HEK293 (cell line): ENCODE measurements around the gene DISP3.

Source experiments
- CTCF ChIA-PET: fragments of 350-600 bp; formaldehyde crosslinking; extraction: SDS; loops from one replicate; lab custom pipeline; 2021; ENCODE audit warnings: antibody characterized with exemption; lab: Yijun Ruan, JAX
- POLR2A ChIA-PET: fragments of 300-600 bp; formaldehyde crosslinking; extraction: SDS; loops from one replicate; lab custom pipeline; 2020; ENCODE audit warnings: antibody characterized with exemption, inconsistent platforms; lab: Yijun Ruan, JAX
- H3K27ac ChIP-seq: fragments of 200-500 bp; sonication (Bioruptor generic); 2 replicates; pipeline ENCODE4 v1.5.1; 2014; ENCODE audit warnings: low read depth, low read length, control low read depth, inconsistent platforms; ENCODE audit errors: extremely low read depth
- H3K36me3 ChIP-seq, 2 experiments: fragments of 200-500 bp in 1 of 2; sonication (Bioruptor generic) in 1 of 2; 1 replicate in 1 of 2; 2 replicates in 1 of 2; pipeline ENCODE4 v1.5.1; 2014 to 2017; ENCODE audit warnings: inconsistent platforms in 2 of 2, low read length in 2 of 2; ENCODE audit not compliant: control insufficient read depth in 2 of 2, insufficient read depth in 1 of 2
- H3K4me1 ChIP-seq: fragments of 200-500 bp; sonication (Bioruptor generic); 2 replicates; pipeline ENCODE4 v1.5.1; 2014; ENCODE audit warnings: mild to moderate bottlenecking, low read length, inconsistent platforms; ENCODE audit not compliant: control insufficient read depth, insufficient read depth
- H3K4me3 ChIP-seq: 2 replicates; pipeline ENCODE4 v1.5.1; 2011; ENCODE audit warnings: low read depth, mild to moderate bottlenecking, control low read depth, low read length, moderate library complexity
- H3K9me3 ChIP-seq: fragments of 200-500 bp; sonication (Bioruptor generic); 2 replicates; pipeline ENCODE4 v1.5.1; 2014; ENCODE audit warnings: low read depth, low read length, inconsistent platforms; ENCODE audit not compliant: control insufficient read depth, insufficient read depth
- EGR2 ChIP-seq: fragments of 450-650 bp; formaldehyde crosslinking; IDR thresholded peaks from 2 replicates; pipeline ENCODE4 v1.5.1; 2016; ENCODE audit warnings: low read depth, missing biosample characterization, missing genetic modification characterization
- KLF9 ChIP-seq: fragments of 450-650 bp; formaldehyde crosslinking; IDR thresholded peaks from 2 replicates; pipeline ENCODE4 v1.5.1; 2016; ENCODE audit warnings: missing biosample characterization, missing genetic modification characterization, low read depth
- OSR2 ChIP-seq: fragments of 450-650 bp; formaldehyde crosslinking; IDR thresholded peaks from 2 replicates; pipeline ENCODE4 v1.5.1; 2016; ENCODE audit warnings: missing biosample characterization, missing genetic modification characterization
- OVOL3 ChIP-seq: fragments of 450-650 bp; formaldehyde crosslinking; IDR thresholded peaks from 2 replicates; pipeline ENCODE4 v1.5.1; 2016; ENCODE audit warnings: missing biosample characterization, missing genetic modification characterization
- SALL2 ChIP-seq: fragments of 450-650 bp; formaldehyde crosslinking; IDR thresholded peaks from 2 replicates; pipeline ENCODE4 v1.5.0; 2017; ENCODE audit warnings: missing biosample characterization, mild to moderate bottlenecking, missing genetic modification characterization, borderline replicate concordance
- ZBTB17 ChIP-seq: fragments of 450-650 bp; formaldehyde crosslinking; IDR thresholded peaks from 2 replicates; pipeline ENCODE4 v1.5.1; 2016; ENCODE audit warnings: missing biosample characterization, missing genetic modification characterization
- ZNF138 ChIP-seq: fragments of 450-650 bp; formaldehyde crosslinking; IDR thresholded peaks from 2 replicates; pipeline ENCODE4 v1.5.1; 2016; ENCODE audit warnings: missing biosample characterization, missing genetic modification characterization, borderline replicate concordance
- ZNF214 ChIP-seq: fragments of 450-650 bp; formaldehyde crosslinking; IDR thresholded peaks from 2 replicates; pipeline ENCODE4 v1.5.1; 2017; ENCODE audit warnings: missing biosample characterization, mild to moderate bottlenecking, missing genetic modification characterization, borderline replicate concordance
- ZNF248 ChIP-seq: fragments of 450-650 bp; formaldehyde crosslinking; IDR thresholded peaks from 2 replicates; pipeline ENCODE4 v1.5.1; 2017; ENCODE audit warnings: missing biosample characterization, missing genetic modification characterization
- ZNF292 ChIP-seq: fragments of 450-650 bp; formaldehyde crosslinking; IDR thresholded peaks from 2 replicates; pipeline ENCODE4 v1.5.1; 2016; ENCODE audit warnings: low read depth, missing biosample characterization, missing genetic modification characterization, borderline replicate concordance
- ZNF423 ChIP-seq: fragments of 450-650 bp; formaldehyde crosslinking; IDR thresholded peaks from 2 replicates; pipeline ENCODE4 v1.5.1; 2016; ENCODE audit warnings: missing biosample characterization, missing genetic modification characterization
- ZNF600 ChIP-seq: fragments of 450-650 bp; formaldehyde crosslinking; IDR thresholded peaks from 2 replicates; pipeline ENCODE4 v1.5.1; 2016; ENCODE audit warnings: missing biosample characterization, missing genetic modification characterization
- TF ChIP-seq, protein P1 (sequence below): fragments of 450-650 bp; formaldehyde crosslinking; IDR thresholded peaks from 2 replicates; pipeline ENCODE4 v1.5.1; 2017; ENCODE audit warnings: missing biosample characterization, mild to moderate bottlenecking, missing genetic modification characterization, moderate library complexity
- TF ChIP-seq, protein P2 (sequence below): fragments of 450-650 bp; formaldehyde crosslinking; IDR thresholded peaks from 2 replicates; pipeline ENCODE4 v1.5.1; 2016; ENCODE audit warnings: missing biosample characterization, missing genetic modification characterization
- TF ChIP-seq, protein P3 (sequence below): fragments of 450-650 bp; formaldehyde crosslinking; IDR thresholded peaks from 2 replicates; pipeline ENCODE4 v1.5.1; 2016; ENCODE audit warnings: missing biosample characterization, missing genetic modification characterization
- TF ChIP-seq, protein P4 (sequence below): fragments of 450-650 bp; formaldehyde crosslinking; IDR thresholded peaks from 2 replicates; pipeline ENCODE4 v1.5.1; 2016; ENCODE audit warnings: missing biosample characterization, missing genetic modification characterization
- TF ChIP-seq, protein P5 (sequence below): fragments of 450-650 bp; formaldehyde crosslinking; IDR thresholded peaks from 2 replicates; pipeline ENCODE4 v1.5.1; 2016; ENCODE audit warnings: missing biosample characterization, missing genetic modification characterization, low read depth
- TF ChIP-seq, protein P6 (sequence below): fragments of 450-650 bp; formaldehyde crosslinking; IDR thresholded peaks from 2 replicates; pipeline ENCODE4 v1.5.1; 2017; ENCODE audit warnings: missing biosample characterization, missing genetic modification characterization
- TF ChIP-seq, protein P7 (sequence below): fragments of 450-650 bp; formaldehyde crosslinking; IDR thresholded peaks from 2 replicates; pipeline ENCODE4 v1.5.1; 2016; ENCODE audit warnings: missing biosample characterization, missing genetic modification characterization
- TF ChIP-seq, protein P8 (sequence below): fragments of 450-650 bp; formaldehyde crosslinking; IDR thresholded peaks from 2 replicates; pipeline ENCODE4 v1.5.1; 2017; ENCODE audit warnings: missing biosample characterization, missing genetic modification characterization

Gene DISP3

DNA sequence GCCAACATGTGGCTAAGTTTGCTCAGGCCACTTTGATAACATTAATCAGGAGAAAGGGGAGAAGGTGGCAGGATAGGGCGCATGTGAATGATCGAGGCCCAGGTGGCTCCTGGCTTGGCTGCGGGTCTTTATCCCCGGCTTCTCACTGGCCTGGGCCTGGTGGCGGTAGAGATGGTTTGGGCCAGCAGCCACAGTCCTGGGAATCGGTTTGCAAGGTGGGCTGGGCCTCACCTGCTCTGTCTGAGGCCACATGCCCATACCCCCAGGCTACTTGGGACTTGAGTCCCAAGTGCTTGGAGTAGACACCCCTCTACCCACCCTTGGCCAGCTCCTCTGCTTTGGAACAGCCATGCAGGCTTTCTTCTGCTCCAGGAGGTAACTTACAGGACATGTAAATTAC lies 49.7 kb upstream of the DISP3 start (continued):
- TF ChIP-seq ZNF138 (tag by site-specific recombination) = no peak
- TF ChIP-seq ZNF248 (tag by site-specific recombination) = no peak
- TF ChIP-seq, protein P1, sequence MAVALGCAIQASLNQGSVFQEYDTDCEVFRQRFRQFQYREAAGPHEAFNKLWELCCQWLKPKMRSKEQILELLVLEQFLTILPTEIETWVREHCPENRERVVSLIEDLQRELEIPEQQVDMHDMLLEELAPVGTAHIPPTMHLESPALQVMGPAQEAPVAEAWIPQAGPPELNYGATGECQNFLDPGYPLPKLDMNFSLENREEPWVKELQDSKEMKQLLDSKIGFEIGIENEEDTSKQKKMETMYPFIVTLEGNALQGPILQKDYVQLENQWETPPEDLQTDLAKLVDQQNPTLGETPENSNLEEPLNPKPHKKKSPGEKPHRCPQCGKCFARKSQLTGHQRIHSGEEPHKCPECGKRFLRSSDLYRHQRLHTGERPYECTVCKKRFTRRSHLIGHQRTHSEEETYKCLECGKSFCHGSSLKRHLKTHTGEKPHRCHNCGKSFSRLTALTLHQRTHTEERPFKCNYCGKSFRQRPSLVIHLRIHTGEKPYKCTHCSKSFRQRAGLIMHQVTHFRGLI (tag by site-specific recombination) = no peak
- no peak for TF ChIP-seq KLF9

DNA sequence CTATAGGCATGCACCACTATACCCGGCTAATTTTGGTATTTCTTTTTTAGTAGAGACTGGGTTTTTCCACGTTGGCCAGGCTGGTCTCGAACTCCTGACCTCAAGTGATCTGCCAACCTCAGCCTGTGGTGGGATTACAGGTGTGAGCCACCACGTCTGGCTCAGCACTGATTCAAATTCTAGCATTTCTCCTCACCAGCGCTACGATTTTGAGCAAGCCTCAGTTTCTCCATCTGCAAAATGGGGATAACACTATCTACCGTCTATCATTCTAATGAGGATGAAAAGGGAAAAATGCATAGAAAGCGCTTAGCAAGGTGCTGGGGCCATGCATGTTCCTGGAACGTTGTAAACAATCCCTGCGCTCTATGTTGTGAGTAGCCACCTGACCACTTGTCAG lies 49.0 kb upstream of the DISP3 start:
- ChIA-PET POLR2A (no interaction called here), CTCF (no interaction called here)
- TF ChIP-seq ZNF423 (tag by site-specific recombination) = no peak
- no peak for TF ChIP-seq ZNF292
- TF ChIP-seq, protein P2, sequence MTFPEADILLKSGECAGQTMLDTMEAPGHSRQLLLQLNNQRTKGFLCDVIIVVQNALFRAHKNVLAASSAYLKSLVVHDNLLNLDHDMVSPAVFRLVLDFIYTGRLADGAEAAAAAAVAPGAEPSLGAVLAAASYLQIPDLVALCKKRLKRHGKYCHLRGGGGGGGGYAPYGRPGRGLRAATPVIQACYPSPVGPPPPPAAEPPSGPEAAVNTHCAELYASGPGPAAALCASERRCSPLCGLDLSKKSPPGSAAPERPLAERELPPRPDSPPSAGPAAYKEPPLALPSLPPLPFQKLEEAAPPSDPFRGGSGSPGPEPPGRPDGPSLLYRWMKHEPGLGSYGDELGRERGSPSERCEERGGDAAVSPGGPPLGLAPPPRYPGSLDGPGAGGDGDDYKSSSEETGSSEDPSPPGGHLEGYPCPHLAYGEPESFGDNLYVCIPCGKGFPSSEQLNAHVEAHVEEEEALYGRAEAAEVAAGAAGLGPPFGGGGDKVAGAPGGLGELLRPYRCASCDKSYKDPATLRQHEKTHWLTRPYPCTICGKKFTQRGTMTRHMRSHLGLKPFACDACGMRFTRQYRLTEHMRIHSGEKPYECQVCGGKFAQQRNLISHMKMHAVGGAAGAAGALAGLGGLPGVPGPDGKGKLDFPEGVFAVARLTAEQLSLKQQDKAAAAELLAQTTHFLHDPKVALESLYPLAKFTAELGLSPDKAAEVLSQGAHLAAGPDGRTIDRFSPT (tag by site-specific recombination) = no peak
- no peak for TF ChIP-seq SALL2 (tag by site-specific recombination)
- TF ChIP-seq ZBTB17 (tag by site-specific recombination) = no peak
- TF ChIP-seq, protein P3, sequence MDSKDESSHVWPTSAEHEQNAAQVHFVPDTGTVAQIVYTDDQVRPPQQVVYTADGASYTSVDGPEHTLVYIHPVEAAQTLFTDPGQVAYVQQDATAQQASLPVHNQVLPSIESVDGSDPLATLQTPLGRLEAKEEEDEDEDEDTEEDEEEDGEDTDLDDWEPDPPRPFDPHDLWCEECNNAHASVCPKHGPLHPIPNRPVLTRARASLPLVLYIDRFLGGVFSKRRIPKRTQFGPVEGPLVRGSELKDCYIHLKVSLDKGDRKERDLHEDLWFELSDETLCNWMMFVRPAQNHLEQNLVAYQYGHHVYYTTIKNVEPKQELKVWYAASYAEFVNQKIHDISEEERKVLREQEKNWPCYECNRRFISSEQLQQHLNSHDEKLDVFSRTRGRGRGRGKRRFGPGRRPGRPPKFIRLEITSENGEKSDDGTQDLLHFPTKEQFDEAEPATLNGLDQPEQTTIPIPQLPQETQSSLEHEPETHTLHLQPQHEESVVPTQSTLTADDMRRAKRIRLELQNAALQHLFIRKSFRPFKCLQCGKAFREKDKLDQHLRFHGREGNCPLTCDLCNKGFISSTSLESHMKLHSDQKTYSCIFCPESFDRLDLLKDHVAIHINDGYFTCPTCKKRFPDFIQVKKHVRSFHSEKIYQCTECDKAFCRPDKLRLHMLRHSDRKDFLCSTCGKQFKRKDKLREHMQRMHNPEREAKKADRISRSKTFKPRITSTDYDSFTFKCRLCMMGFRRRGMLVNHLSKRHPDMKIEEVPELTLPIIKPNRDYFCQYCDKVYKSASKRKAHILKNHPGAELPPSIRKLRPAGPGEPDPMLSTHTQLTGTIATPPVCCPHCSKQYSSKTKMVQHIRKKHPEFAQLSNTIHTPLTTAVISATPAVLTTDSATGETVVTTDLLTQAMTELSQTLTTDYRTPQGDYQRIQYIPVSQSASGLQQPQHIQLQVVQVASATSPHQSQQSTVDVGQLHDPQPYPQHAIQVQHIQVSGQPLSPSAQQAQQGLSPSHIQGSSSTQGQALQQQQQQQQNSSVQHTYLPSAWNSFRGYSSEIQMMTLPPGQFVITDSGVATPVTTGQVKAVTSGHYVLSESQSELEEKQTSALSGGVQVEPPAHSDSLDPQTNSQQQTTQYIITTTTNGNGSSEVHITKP = no peak
- TF ChIP-seq OVOL3 (tag by site-specific recombination) = no peak
- no peak for TF ChIP-seq ZNF600 (tag by site-specific recombination)
- TF ChIP-seq, protein P4, sequence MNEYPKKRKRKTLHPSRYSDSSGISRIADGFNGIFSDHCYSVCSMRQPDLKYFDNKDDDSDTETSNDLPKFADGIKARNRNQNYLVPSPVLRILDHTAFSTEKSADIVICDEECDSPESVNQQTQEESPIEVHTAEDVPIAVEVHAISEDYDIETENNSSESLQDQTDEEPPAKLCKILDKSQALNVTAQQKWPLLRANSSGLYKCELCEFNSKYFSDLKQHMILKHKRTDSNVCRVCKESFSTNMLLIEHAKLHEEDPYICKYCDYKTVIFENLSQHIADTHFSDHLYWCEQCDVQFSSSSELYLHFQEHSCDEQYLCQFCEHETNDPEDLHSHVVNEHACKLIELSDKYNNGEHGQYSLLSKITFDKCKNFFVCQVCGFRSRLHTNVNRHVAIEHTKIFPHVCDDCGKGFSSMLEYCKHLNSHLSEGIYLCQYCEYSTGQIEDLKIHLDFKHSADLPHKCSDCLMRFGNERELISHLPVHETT (tag by site-specific recombination) = no peak
- TF ChIP-seq, protein P5, sequence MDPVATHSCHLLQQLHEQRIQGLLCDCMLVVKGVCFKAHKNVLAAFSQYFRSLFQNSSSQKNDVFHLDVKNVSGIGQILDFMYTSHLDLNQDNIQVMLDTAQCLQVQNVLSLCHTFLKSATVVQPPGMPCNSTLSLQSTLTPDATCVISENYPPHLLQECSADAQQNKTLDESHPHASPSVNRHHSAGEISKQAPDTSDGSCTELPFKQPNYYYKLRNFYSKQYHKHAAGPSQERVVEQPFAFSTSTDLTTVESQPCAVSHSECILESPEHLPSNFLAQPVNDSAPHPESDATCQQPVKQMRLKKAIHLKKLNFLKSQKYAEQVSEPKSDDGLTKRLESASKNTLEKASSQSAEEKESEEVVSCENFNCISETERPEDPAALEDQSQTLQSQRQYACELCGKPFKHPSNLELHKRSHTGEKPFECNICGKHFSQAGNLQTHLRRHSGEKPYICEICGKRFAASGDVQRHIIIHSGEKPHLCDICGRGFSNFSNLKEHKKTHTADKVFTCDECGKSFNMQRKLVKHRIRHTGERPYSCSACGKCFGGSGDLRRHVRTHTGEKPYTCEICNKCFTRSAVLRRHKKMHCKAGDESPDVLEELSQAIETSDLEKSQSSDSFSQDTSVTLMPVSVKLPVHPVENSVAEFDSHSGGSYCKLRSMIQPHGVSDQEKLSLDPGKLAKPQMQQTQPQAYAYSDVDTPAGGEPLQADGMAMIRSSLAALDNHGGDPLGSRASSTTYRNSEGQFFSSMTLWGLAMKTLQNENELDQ (tag by site-specific recombination) = no peak
- TF ChIP-seq, protein P6, sequence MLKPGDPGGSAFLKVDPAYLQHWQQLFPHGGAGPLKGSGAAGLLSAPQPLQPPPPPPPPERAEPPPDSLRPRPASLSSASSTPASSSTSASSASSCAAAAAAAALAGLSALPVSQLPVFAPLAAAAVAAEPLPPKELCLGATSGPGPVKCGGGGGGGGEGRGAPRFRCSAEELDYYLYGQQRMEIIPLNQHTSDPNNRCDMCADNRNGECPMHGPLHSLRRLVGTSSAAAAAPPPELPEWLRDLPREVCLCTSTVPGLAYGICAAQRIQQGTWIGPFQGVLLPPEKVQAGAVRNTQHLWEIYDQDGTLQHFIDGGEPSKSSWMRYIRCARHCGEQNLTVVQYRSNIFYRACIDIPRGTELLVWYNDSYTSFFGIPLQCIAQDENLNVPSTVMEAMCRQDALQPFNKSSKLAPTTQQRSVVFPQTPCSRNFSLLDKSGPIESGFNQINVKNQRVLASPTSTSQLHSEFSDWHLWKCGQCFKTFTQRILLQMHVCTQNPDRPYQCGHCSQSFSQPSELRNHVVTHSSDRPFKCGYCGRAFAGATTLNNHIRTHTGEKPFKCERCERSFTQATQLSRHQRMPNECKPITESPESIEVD (tag by site-specific recombination) = no peak
- TF ChIP-seq EGR2 = no peak
- no peak for TF ChIP-seq OSR2
- TF ChIP-seq ZNF214 (tag by site-specific recombination) = no peak
- TF ChIP-seq, protein P7, sequence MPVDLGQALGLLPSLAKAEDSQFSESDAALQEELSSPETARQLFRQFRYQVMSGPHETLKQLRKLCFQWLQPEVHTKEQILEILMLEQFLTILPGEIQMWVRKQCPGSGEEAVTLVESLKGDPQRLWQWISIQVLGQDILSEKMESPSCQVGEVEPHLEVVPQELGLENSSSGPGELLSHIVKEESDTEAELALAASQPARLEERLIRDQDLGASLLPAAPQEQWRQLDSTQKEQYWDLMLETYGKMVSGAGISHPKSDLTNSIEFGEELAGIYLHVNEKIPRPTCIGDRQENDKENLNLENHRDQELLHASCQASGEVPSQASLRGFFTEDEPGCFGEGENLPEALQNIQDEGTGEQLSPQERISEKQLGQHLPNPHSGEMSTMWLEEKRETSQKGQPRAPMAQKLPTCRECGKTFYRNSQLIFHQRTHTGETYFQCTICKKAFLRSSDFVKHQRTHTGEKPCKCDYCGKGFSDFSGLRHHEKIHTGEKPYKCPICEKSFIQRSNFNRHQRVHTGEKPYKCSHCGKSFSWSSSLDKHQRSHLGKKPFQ (tag by site-specific recombination) = no peak
- TF ChIP-seq, protein P8, sequence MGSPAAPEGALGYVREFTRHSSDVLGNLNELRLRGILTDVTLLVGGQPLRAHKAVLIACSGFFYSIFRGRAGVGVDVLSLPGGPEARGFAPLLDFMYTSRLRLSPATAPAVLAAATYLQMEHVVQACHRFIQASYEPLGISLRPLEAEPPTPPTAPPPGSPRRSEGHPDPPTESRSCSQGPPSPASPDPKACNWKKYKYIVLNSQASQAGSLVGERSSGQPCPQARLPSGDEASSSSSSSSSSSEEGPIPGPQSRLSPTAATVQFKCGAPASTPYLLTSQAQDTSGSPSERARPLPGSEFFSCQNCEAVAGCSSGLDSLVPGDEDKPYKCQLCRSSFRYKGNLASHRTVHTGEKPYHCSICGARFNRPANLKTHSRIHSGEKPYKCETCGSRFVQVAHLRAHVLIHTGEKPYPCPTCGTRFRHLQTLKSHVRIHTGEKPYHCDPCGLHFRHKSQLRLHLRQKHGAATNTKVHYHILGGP (tag by site-specific recombination) = no peak

More for the DNA sequence above, 49.0 kb upstream of the DISP3 start:
- H3K4me1 ChIP-seq = no peaks in the 10 kb centered on the region
- no peak overlapping the region for H3K4me3 ChIP-seq
- no peak overlapping the region for H3K27ac ChIP-seq
- no peaks in the 10 kb centered on the region for H3K36me3 ChIP-seq
- H3K9me3 ChIP-seq = no peaks in the 10 kb centered on the region
